K562 (cell line): Measurements from ENCODE around the gene PI16. TPM values are rescaled to one million over a fixed set of nuclear protein-coding genes. Genes with fewer than 3 reads are reported as not detected.

ENCODE experiments used
- CREM ChIP-seq: IDR thresholded peaks from 2 replicates; pipeline ENCODE4 v1.6.1; 2014; ENCODE audit warnings: antibody characterized with exemption, low read depth
- EWSR1 ChIP-seq: fragments of 450-650 bp; IDR thresholded peaks from 2 replicates; pipeline ENCODE4 v1.6.1; 2018; ENCODE audit warnings: borderline replicate concordance, mild to moderate bottlenecking, low read depth, moderate library complexity; ENCODE audit not compliant: partially characterized antibody
- IRF2 ChIP-seq: sonication (generic); formaldehyde crosslinking; IDR thresholded peaks from 2 replicates; pipeline ENCODE4 v1.8.1; 2022; ENCODE audit warnings: mild to moderate bottlenecking, missing genetic modification reagents
- MED1 ChIP-seq: sonication (generic); formaldehyde crosslinking; IDR thresholded peaks from 2 replicates; pipeline ENCODE4 v1.8.1; 2023; ENCODE audit warnings: missing genetic modification reagents, borderline replicate concordance
- MEIS2 ChIP-seq: fragments of 450-650 bp; IDR thresholded peaks from 2 replicates; pipeline ENCODE4 v1.6.1; 2014; ENCODE audit warnings: mild to moderate bottlenecking; ENCODE audit not compliant: partially characterized antibody
- NBN ChIP-seq: fragments of 450-650 bp; IDR thresholded peaks from 2 replicates; pipeline ENCODE4 v1.6.1; 2016; ENCODE audit warnings: low read depth, mild to moderate bottlenecking
- NFRKB ChIP-seq: fragments of 450-650 bp; IDR thresholded peaks from 2 replicates; pipeline ENCODE4 v1.6.1; 2016; ENCODE audit warnings: low read depth
- WHSC1 ChIP-seq: IDR thresholded peaks from one replicate; pipeline ENCODE4 v1.6.1; 2012; ENCODE audit warnings: low read length, control low read depth, inconsistent platforms
- ZZZ3 ChIP-seq: fragments of 450-650 bp; IDR thresholded peaks from 2 replicates; pipeline ENCODE4 v1.6.1; 2016; ENCODE audit warnings: antibody characterized with exemption, mild to moderate bottlenecking, moderate library complexity
- polyA plus RNA-seq, 8 experiments: library from polyadenylated mRNA; depleted of rRNA in 4 of 8; stranded (reverse) in 5 of 8; unstranded in 3 of 8; fragments of >200 nt; fragmentation: Nextera tagmentation in 2 of 8; fragmentation: Illumina TruSeq in 1 of 8; extraction: Ambion mirVana in 2 of 8; extraction: Trizol in 1 of 8; gene quantifications; 2 replicates each; pipeline versions ENCODE4 v1.2.1 to v1.2.3, GENCODE V29; 2011 to 2014; ENCODE audit warnings: inconsistent platforms in 1 of 8, missing spikeins in 1 of 8
- total RNA-seq, 7 experiments: library from RNA; depleted of rRNA in 6 of 7; stranded (reverse); fragments of >200 nt in 6 of 7; fragmentation: Illumina TruSeq in 2 of 7; extraction: Trizol in 2 of 7; gene quantifications; 2 replicates each; pipeline versions ENCODE4 v1.2.1 to v1.2.3, GENCODE V29; 2011 to 2021; ENCODE audit warnings: low replicate concordance in 1 of 7
- TF ChIP-seq, protein P1 (sequence below): sonication (generic); formaldehyde crosslinking; IDR thresholded peaks from 2 replicates; pipeline ENCODE4 v1.8.0; 2022; ENCODE audit warnings: mild to moderate bottlenecking, missing genetic modification reagents
- TF ChIP-seq, protein P2 (sequence below): fragments of 250-450 bp; sonication (Bioruptor Pico); IDR thresholded peaks from 2 replicates; pipeline ENCODE4 v1.5.1; 2021; ENCODE audit warnings: mild to moderate bottlenecking
- TF ChIP-seq, protein P3 (sequence below): sonication (generic); IDR thresholded peaks from 2 replicates; pipeline ENCODE4 v1.6.1; 2016
- TF ChIP-seq, protein P4 (sequence below): fragments of 250-450 bp; sonication (Bioruptor Pico); IDR thresholded peaks from 2 replicates; pipeline ENCODE4 v1.8.0; 2022; ENCODE audit warnings: moderate library complexity, mild to moderate bottlenecking, inconsistent platforms
- TF ChIP-seq, protein P5 (sequence below): IDR thresholded peaks from 2 replicates; pipeline ENCODE4 v1.6.1; 2016; ENCODE audit warnings: missing genetic modification characterization, missing compliant biosample characterization
- TF ChIP-seq, protein P6 (sequence below): fragments of 250-450 bp; sonication (Bioruptor Pico); IDR thresholded peaks from 2 replicates; pipeline ENCODE4 v1.5.0; 2020; ENCODE audit warnings: mild to moderate bottlenecking

Gene PI16
- total and polyA plus RNA-seq, 9 of the 15 experiments (the other 6 are each of a cell fraction or from before 2014, with no cell fraction given): 0.06 to 0.18 TPM; not detected in 7

DNA sequence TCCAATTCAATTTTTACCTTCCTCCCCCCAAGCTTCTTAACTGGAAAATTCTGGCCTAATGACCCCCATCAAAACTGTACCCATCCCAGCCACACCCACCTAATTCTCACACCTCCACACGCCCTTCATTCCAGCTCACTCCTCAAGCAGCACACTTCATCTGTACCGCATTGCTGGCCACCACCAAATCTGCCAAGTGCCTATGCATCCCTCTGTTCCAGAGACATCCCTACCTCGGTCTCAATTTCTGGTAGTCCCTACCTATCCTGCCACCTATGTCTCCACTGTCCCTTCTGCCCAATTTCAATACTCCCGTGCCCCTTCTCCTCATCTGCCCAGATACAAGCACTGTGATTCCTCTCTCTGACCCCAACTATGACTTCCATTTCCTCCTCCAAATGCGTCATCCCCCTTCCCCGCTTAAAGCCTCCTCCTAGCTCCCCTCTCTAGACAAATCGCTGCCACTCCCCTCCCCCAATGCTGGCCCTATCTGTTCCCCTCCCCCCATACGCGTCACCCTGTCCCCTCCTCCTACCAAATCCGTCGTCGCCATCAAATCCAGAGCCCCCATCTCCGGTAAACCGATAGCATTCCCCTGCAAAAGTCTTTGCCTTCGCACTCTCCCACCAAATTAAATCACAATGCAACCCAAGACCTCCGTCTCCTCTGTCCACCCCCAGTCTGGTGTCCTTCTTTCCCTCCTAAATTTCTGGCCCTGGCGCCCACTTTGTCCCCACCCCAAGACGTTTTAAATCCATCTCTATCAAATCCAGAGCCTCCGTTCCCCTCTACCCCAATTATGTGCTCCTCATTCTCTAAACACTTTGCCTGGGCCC, 30.3 kb downstream of the PI16 start (continued):
- TF ChIP-seq, protein P1, sequence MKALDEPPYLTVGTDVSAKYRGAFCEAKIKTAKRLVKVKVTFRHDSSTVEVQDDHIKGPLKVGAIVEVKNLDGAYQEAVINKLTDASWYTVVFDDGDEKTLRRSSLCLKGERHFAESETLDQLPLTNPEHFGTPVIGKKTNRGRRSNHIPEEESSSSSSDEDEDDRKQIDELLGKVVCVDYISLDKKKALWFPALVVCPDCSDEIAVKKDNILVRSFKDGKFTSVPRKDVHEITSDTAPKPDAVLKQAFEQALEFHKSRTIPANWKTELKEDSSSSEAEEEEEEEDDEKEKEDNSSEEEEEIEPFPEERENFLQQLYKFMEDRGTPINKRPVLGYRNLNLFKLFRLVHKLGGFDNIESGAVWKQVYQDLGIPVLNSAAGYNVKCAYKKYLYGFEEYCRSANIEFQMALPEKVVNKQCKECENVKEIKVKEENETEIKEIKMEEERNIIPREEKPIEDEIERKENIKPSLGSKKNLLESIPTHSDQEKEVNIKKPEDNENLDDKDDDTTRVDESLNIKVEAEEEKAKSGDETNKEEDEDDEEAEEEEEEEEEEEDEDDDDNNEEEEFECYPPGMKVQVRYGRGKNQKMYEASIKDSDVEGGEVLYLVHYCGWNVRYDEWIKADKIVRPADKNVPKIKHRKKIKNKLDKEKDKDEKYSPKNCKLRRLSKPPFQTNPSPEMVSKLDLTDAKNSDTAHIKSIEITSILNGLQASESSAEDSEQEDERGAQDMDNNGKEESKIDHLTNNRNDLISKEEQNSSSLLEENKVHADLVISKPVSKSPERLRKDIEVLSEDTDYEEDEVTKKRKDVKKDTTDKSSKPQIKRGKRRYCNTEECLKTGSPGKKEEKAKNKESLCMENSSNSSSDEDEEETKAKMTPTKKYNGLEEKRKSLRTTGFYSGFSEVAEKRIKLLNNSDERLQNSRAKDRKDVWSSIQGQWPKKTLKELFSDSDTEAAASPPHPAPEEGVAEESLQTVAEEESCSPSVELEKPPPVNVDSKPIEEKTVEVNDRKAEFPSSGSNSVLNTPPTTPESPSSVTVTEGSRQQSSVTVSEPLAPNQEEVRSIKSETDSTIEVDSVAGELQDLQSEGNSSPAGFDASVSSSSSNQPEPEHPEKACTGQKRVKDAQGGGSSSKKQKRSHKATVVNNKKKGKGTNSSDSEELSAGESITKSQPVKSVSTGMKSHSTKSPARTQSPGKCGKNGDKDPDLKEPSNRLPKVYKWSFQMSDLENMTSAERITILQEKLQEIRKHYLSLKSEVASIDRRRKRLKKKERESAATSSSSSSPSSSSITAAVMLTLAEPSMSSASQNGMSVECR: 0 out of 2 replicates have a peak, but pooled peaks have one; percentile 42
- TF ChIP-seq NBN (0 out of 2 replicates have a peak, but pooled peaks have one; percentile 58), MEIS2 (peak; percentile 26), WHSC1 (no peak), EWSR1 (no peak), IRF2 (CRISPR knock-in tag) (no peak), ZZZ3 (no peak), NFRKB (peak; percentile 64; the same call in 1 of the 2 replicates), MED1 (no peak), CREM (peak; percentile 86)
- TF ChIP-seq, protein P2, sequence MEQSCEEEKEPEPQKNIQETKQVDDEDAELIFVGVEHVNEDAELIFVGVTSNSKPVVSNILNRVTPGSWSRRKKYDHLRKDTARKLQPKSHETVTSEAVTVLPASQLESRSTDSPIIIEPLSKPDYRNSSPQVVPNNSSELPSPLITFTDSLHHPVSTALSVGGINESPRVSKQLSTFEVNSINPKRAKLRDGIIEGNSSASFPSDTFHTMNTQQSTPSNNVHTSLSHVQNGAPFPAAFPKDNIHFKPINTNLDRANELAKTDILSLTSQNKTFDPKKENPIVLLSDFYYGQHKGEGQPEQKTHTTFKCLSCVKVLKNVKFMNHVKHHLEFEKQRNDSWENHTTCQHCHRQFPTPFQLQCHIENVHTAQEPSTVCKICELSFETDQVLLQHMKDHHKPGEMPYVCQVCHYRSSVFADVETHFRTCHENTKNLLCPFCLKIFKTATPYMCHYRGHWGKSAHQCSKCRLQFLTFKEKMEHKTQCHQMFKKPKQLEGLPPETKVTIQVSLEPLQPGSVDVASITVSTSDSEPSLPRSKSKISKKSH (CRISPR knock-in tag): no peak
- TF ChIP-seq, protein P3, sequence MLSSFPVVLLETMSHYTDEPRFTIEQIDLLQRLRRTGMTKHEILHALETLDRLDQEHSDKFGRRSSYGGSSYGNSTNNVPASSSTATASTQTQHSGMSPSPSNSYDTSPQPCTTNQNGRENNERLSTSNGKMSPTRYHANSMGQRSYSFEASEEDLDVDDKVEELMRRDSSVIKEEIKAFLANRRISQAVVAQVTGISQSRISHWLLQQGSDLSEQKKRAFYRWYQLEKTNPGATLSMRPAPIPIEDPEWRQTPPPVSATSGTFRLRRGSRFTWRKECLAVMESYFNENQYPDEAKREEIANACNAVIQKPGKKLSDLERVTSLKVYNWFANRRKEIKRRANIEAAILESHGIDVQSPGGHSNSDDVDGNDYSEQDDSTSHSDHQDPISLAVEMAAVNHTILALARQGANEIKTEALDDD: no peak
- TF ChIP-seq, protein P4, sequence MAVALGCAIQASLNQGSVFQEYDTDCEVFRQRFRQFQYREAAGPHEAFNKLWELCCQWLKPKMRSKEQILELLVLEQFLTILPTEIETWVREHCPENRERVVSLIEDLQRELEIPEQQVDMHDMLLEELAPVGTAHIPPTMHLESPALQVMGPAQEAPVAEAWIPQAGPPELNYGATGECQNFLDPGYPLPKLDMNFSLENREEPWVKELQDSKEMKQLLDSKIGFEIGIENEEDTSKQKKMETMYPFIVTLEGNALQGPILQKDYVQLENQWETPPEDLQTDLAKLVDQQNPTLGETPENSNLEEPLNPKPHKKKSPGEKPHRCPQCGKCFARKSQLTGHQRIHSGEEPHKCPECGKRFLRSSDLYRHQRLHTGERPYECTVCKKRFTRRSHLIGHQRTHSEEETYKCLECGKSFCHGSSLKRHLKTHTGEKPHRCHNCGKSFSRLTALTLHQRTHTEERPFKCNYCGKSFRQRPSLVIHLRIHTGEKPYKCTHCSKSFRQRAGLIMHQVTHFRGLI (CRISPR knock-in tag): no peak
- TF ChIP-seq, protein P5, sequence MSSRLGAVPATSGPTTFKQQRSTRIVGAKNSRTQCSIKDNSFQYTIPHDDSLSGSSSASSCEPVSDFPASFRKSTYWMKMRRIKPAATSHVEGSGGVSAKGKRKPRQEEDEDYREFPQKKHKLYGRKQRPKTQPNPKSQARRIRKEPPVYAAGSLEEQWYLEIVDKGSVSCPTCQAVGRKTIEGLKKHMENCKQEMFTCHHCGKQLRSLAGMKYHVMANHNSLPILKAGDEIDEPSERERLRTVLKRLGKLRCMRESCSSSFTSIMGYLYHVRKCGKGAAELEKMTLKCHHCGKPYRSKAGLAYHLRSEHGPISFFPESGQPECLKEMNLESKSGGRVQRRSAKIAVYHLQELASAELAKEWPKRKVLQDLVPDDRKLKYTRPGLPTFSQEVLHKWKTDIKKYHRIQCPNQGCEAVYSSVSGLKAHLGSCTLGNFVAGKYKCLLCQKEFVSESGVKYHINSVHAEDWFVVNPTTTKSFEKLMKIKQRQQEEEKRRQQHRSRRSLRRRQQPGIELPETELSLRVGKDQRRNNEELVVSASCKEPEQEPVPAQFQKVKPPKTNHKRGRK (tag): peak; percentile 58; the same call in 1 of the 2 replicates
- TF ChIP-seq, protein P6, sequence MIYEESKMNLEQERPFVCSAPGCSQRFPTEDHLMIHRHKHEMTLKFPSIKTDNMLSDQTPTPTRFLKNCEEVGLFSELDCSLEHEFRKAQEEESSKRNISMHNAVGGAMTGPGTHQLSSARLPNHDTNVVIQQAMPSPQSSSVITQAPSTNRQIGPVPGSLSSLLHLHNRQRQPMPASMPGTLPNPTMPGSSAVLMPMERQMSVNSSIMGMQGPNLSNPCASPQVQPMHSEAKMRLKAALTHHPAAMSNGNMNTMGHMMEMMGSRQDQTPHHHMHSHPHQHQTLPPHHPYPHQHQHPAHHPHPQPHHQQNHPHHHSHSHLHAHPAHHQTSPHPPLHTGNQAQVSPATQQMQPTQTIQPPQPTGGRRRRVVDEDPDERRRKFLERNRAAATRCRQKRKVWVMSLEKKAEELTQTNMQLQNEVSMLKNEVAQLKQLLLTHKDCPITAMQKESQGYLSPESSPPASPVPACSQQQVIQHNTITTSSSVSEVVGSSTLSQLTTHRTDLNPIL (CRISPR knock-in tag): no peak
